Measurements from ENCODE around the gene KCNMB2.
"Not testable (repeated sequence)": the region's sequence is repeated elsewhere in the genome, so short reads cannot be mapped to it uniquely, and the experiment has no call there.

Gene KCNMB2

DNA sequence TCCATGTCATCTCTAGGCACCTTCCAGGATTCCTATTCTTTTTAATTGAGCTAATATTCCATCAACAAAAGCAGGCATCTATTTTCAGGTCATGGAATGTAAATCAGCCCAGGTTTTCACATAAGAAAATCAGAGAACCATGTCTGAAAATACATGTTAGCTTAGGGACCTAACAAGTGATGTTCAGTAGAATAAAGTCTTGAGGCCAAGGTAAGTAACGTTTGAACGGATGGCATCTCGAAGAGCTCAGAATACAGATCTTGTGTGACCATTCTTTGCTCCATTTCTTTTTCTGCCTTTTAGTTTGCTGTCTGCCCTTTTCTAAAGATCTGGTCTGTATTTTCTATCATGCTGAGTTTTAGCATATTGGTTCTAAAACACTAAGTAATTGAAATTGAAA, 16.5 kb upstream of the KCNMB2 start:
- no peak for DNase-seq (ENCODE audit: low read depth in 2 of 2)

DNA sequence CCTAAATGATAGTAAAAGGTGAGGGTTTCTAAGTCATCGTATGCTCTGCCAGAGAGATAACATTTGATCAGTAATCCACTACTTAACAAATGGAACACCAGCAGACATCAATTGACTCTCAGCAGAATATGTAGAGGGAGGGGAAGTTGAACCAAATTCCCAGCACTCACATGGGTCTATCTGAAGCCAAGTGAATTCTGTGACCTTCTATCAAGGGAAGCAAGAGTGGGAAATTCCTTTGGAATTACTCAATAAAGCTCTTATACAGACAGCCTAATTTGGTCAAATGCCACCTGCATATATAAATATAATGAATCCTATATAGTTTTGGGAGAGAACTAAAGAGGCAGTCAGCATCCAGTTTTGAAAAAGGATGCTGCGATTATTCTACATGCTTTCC, 15.8 kb upstream of the KCNMB2 start:
- DNase-seq (ENCODE audit: low read depth in 2 of 2), result no peak

DNA sequence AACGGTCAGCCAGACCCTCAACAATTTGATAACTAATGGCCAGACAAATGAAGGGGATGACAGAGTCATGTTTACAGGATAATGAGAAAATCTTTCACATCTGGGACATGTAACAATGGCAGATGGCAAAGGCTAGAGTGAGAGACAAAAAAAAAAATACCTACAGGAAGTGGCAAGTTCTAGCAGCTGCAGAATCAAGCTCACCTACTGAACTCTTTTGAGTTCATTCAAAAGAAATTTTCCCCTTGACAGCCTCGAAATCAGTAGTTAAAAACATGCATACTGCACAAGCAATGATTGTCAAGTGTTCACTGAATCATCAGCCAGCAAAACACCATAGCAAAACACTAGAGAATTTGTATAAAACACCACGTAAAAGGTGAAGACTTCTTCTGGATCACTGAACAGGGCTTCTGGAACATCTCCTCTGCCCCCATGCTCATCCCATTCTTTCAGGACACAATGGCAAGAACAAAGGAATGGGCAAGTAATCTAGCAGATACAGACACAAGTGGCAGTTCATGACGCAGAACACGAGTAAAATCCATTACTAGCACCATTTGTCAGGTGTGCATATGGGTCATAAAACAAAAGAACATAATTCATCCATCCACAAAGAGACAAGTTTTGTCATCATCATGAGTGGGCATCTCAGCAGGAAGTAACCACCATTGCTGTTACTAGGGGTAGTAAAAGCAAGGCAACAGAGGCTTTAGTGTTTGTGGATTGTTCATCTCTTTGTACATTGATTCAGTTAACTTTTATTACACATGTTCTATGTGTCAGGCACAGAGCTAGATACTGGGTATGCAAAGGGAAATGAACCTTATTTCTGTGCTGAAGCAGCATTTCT, 13.8 kb upstream of the KCNMB2 start:
- no peak for DNase-seq (ENCODE audit: low read depth in 2 of 2)

DNA sequence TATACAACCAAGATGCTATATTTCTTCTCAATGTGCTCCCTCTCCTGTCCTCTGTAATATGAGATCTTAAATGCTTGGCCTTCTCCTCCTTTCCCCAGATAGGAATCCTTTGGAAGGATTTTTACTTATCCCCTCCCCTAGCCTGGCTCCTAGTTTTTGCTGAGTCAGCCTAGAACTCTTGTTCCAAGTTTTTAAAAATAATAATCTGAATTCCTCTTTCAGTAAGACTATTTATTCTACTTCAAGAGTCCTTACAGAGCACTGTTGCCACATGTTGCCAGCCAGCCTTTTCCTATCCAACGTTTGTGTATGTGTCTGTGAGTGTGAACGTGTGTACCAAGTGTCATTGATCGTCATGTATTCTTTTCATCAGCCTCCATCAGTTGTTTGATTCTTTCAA, 11.0 kb upstream of the KCNMB2 start:
- DNase-seq (ENCODE audit: low read depth in 2 of 2), result no peak

DNA sequence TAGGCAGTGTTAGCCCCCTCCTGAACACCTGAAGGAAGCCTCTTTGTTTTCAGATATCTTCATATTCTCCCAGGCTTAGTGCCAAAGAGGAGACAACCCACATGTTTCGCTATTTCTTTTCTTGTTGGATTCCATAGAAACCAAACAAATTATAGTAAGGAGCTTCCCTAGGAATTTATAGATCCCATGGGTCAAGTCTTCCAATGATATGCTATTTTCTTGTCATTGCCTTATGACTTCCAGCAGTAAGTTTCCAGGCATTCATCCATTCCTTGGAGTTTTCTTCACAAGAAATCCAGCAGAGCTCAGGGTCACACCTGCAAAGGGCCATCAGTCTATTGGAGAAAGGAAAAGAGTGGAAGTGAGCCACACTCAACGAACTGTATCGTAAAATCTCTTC, 9.9 kb upstream of the KCNMB2 start:
- no peak for DNase-seq (ENCODE audit: low read depth in 2 of 2)

DNA sequence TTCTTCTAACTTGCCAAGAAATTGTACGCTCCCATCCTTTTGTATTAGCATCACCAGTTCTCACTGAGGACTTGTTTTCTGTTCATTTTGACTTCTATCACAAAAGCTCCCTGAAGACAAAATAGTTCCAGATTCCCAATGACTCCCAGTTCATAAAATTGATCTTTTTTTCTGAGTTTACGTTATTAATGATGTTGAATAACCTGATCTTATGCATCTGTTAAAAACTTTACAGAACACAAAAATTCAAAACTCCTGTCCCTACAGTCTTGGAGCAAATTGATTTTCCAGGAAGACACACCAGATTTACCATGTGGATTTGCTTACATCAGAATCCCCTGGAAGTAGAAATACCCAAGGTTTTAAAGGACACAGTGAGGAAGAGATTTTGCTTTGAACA, 8.3 kb upstream of the KCNMB2 start:
- no peak for DNase-seq (ENCODE audit: low read depth in 2 of 2)

DNA sequence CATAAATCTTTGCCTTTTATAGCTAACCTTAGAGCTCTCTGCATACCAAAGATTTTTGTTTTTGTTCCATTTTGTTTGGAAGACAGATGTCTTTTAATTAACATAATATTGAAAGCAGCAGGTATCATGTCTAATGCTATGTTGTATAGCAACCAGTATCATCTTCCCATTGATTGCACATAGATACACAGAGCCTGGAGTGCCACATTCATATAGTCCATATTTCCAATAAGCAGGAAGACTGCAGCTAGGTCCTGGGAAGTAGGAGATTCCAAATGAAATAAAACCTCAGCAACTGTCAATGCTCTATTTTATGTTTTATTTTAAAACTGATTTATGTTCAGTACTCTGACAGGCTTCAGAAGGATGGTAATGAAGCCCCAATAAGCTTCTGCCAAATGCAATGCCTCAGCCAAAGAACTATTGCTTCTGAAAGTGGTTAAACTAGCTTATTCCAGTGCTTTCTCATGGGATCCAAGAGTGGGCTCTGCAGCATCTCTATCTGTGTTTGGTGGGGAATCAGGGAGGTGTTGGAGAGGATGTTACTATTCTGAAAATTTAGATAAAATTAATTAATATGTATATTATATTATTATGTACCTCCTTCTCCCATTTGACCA, 6.5 kb upstream of the KCNMB2 start:
- DNase-seq (ENCODE audit: low read depth in 2 of 2), result no peak

DNA sequence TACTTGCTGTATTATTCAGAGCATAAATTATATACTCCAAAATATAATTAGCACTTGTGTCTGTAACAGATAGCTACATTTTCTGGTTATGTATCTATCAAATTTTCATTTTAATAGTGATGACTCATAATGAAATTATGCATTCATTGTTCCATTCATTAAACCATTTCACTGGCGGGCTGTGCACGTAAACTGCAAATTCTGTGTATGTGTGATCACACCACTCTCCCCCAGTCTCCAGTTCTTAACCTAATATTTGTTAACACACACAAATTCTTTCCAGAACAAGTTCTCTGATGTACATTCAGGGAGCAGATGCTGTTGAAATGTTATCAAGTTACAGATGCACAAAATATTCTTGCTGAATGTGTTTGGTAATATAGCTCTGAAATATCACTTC, 3.8 kb upstream of the KCNMB2 start:
- no peak for DNase-seq (ENCODE audit: low read depth in 2 of 2)

DNA sequence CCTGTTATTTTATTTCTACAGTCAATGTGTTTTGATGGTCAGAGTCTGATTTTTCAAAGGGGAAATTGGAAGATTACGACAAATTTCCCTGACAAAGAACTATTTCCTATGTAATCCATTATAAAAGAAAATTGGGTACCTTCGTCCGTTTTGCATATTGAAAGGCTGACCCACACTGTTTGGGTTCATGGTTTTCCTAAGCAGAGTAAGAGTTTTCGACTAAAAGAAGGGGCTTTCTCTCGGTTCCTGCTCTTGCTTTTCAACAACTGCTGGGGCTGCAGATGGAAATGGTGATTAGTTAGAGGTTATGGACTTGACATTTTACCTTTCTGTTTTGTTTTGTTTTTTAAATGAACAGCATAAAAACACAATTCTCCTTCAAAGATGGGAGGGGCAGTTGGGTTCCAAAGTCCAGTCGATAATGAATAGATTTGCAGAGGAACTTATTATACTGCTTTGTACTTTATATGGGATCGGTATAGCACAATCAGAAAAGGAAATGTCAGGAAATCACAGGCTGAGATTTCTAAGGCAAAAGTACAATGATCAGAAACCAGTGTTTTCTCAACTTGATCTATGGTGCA, 978 bp downstream of the KCNMB2 start:
- no peak for DNase-seq (ENCODE audit: low read depth in 2 of 2)

DNA sequence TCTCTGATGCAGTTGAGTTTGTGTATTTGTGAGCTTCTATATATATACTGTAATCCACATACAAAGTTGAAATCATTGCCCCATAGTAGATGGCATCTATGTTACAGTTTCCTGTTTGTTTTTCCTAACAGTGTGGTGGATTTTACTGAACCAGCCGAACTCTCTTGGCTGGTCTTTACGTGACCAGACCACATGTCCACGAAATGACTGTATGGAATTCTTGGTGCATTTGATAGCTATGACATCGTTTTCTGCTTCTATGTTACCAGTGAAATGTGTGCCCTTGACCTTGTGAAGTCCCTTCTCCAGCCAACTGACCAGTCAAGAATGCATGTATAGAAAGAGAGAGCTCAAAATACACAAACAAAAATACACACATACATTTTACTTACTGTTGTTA, 1.8 kb downstream of the KCNMB2 start:
- no peak for DNase-seq (ENCODE audit: low read depth in 2 of 2)

DNA sequence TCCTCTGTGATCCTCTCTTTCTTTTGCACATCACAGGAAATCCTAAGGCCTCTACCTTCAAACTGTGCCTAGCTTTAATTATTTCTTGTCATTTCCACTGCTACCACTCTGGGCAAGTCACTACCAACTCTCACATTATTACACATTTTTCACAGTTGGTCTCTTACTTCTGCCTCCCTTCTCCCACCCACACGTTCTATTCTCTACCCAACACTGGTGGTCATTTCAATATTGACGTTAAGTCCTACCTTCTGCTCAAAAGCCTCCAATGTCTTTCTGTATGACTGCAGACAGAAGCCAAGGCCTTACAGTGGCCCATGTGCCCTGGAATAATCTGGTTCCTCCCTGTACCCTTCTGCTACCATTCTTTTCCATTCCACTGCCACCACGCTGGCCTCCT, 3.9 kb downstream of the KCNMB2 start:
- DNase-seq (ENCODE audit: low read depth in 2 of 2), result no peak

DNA sequence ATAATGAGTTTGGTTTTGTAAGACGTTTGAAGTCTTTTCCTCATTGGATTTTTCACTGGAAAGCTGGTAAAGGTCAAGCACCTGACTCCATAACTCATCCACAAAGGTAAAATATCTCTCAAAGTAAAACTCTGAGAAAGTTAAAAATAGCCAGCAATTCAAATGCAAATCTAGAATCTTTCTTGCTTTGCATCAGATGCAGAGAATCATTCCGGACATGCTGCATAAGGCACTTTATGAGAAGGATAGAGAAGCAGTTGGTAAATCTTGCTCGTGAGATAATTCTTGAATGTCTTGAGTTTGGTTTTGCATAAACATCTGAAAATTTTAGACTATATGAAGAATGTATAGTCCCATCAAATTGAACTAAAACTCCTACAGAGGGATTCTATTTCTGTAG, 9.1 kb downstream of the KCNMB2 start:
- DNase-seq (ENCODE audit: low read depth in 2 of 2), result no peak

DNA sequence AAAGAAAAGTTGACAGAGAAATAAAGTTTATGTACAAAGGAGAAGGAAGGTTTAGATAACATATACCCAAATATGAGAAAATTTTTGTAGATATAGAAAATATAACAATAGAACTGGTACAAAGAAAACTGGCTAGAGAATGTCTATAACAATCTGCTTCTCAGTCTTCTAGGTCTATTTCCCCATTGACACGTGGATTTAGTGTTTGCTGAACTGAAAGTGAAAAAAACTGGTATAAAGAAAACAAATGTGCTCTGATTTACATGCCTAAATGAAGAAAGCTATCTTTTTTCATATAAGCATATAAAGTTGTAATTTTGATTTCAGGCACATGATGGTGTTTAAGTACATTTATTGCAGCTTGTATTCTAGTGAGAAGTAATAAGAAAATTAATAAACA, 9.8 kb downstream of the KCNMB2 start:
- DNase-seq (ENCODE audit: low read depth in 2 of 2), result no peak

DNA sequence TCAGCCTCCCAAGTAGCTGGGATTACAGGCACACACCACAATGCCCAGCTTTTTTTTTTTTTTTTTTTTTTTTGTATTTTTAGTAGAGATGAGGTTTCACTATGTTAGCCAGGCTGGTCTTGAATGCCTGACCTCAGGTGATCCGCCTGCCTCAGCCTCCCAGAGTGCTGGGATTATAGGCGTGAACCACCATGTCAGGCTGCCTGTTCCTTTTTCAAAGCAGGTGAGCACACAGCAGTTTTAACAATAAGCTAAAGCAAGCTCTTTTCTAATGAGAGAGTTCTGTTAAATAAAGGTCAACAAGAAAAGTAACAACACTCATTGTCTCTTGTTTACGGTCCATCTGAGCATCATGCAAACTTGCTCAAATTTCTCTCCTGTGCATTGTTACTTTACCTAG, 13.2 kb downstream of the KCNMB2 start:
- not testable (repeated sequence) for DNase-seq (ENCODE audit: low read depth in 2 of 2)

DNA sequence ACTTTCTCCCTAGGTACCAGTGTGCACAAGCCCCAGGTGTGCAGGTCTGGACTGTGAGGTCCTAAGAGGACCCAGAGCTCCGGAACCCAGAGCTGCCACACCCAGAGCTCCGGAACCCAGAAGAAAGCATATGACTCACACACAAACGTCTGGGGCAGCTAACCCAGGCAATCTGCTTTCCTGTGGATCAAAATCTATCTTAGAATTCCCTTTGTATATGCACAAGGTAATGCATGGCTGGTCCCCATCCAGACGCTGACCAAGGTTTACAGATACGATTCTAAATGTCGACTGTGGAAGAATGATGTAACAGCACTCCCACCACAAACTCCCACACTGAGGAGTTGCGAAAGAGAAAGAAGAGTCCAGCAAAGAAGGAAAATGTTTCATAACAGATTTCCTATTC, 15.7 kb downstream of the KCNMB2 start:
- no peak for DNase-seq (ENCODE audit: low read depth in 2 of 2)

DNA sequence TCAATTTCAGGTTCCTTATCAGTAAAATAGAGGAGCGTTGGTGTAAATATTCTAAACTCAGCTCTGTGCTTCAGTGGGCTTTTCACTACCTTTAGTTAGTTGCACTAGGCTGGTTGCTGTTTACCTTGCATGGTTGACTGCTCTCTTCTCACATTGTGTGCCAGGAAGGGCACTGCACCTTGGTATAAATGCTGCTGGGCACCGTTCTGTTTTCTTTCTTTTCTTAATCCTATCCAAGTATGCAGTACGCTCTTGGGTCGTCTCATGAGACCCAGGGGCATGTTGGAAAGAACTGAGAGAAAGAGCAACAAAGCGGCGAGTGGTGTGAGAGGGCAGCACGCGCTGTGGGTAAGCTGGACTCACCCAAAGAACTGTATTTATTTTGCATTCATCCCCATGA, 22.4 kb downstream of the KCNMB2 start:
- DNase-seq (ENCODE audit: low read depth in 2 of 2), result no peak

DNA sequence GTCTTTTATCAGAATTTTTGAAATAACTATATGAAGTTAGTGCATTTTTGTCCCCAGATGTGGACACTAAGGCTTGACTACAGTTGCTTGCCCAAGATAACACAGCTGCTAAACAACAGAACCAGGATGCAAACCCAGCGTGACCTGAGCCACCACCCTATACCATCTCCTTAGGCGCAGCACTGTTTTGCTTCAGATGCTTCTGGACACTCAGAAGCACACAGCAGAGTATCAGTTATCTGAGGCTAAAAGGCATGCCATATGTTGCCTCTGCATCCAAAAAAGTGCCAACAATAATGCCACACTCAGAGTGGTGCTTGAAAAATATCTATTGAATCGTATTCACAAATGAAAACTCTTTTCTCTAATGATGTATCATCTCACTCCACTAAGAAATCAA, 24.5 kb downstream of the KCNMB2 start:
- DNase-seq (ENCODE audit: low read depth in 2 of 2), result no peak

DNA sequence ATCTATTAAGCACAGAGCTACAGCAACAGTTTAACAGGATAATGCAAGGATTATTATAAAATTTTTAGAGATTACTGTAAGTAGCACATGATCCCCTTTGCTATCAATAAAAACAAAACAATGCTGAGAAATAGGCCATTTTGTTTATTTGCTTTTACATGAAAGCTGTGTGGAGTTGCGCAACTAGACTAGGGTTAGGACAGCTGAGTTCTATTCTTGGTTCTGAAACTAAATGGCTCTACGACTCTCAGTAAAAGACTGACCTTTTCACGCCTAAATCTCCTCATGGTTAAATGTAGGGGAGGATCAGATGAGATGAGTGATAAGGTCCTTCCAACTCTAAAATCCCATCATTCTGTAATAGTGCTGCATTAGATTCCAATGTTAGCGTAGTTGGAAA, 25.0 kb downstream of the KCNMB2 start:
- no peak for DNase-seq (ENCODE audit: low read depth in 2 of 2)

DNA sequence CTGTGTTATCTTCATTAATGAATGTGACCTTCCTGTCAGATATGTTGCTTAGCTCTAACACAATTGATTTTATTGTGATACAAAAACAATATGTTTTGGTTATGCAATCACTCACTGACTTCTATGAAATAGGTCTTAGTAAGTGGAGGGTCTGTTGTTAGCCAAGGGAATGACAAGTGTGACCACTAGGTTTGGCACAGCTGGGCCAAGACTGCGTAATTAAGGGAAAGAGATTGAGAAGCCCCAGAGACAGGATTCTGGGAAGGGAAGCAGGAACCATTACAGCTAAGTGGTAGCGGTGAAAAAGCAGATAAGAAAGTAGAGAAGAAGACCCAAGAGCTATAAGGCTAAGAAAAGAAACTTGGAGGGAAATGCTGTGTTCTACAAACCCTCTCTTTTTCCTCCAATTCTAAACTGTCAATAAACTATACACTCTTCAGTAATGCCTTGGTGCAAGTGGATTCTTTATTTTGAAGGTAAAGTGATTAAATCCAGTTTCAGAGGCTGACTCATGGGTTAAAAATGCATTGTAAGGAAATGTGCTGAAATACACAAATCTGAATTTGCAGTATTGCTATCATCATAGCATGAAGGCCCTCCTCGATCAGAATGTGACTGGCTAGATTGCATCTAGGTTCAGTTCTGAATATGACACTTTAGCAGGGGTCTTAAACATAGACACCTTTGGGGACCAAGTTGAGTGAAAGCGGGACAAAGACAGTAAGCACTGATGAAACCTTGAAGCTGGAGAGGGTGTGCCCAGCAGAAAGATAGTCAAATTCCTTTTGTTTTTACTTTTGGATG, 26.1 kb downstream of the KCNMB2 start:
- no peak for DNase-seq (ENCODE audit: low read depth in 2 of 2)

DNA sequence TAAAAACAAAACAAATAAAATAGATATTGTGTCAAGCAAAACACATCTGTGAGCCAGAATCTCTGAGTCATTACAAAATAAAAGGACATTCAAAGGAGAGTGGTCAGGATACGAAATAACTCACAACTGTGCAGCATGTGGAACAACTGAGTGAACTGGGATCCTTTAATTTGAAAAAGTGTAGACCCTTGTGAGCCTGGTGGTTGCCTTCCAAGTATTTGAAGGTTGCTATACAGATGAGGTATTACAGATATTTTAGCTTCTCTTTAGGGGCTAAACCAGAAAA, 26.7 kb downstream of the KCNMB2 start:
- no peak for DNase-seq (ENCODE audit: low read depth in 2 of 2)

DNA sequence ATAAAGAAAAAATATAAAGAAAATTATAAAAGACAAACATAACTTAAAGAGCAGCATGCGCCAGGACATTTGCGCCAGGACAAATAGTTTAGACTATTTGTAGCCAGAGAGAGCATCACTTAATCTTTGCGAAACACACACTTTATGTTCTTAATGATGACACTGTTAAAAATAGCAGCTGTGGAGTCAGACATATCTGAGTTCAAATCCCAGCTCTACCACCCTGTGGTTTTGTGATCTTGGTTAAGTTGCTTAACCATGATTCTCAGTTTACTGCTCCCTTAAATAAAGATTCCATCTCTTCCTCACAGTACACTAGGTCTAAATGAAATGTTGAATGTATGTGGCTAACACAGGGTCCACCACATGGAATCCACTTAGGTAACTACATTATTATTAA, 31.4 kb downstream of the KCNMB2 start:
- DNase-seq (ENCODE audit: low read depth in 2 of 2), result no peak

DNA sequence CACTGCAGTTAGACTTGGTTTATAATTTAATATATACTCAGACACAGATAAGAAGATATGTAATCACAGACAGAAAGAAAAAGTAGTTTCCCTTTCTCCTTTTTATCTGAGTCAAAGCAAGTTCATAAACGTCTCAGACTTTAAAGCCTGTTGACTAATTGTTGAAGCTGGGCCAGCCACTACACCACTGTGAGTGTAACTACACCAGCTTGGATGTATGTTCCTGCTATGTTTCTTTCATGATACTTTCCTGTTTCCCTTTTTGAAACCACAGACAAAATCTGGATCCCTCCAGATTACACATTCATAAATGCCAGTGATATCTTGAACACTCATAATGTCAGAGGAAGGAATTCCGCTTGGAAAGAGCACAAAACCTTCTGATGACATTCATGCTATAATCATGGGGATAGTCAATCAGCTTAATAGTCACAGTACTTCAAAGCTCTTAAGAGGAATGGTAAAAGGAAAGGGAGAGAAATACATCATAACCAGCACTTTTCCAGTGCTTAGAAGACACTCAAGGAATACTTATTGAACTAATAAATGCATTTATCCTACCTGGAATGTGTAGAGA, 32.0 kb downstream of the KCNMB2 start:
- DNase-seq (ENCODE audit: low read depth in 2 of 2), result no peak
